Measurements from ENCODE around the gene PPP1R36.
"Not testable (repeated sequence)": the region's sequence is repeated elsewhere in the genome, so short reads cannot be mapped to it uniquely, and the experiment has no call there.

DNA sequence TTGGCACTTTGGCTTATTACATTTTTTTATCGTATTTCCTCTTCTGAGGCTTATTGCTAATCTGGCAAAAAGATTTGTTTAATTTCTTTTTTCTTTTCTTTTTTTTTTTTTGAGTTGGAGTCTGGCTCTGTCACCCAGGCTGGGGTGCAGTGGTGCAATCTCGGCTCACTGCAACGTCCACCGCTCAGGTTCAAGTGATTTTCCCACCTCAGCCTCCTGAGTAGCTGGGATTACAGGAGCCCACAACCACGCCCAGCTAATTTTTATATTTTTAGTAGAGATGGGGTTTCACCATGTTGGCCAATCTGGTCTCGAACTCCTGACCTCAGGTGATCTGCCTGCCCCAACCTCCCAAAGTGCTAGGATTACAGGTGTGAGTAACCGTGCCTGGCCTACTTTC, 19.9 kb downstream of the PPP1R36 start:
- not testable (repeated sequence) for TF ChIP-seq CTCF, POLR2A (IDR thresholded peaks at IDR 0.05)

Measured in upper lobe of left lung (tissue), 4 donors.